Hepatocyte (in vitro differentiated cells): Measurements from ENCODE around the gene ALK. TPM values are rescaled to one million over a fixed set of nuclear protein-coding genes. Genes with fewer than 3 reads are reported as not detected.

ENCODE experiments used
- DNase-seq: peaks from one replicate; pipeline ENCODE4 v3.0.0-alpha.2; 2016; ENCODE audit warnings: low spot score
- H2AFZ ChIP-seq: fragments of 200-600 bp; sonication (generic); 2 replicates; pipeline ENCODE4 v1.6.0; 2016; ENCODE audit warnings: antibody characterized with exemption, mild to moderate bottlenecking
- H3K27ac ChIP-seq: fragments of 200-600 bp; sonication (generic); 2 replicates; pipeline ENCODE4 v1.5.1; 2016; ENCODE audit warnings: mild to moderate bottlenecking
- H3K27me3 ChIP-seq: fragments of 200-600 bp; sonication (generic); 2 replicates; pipeline ENCODE4 v1.6.1; 2016
- H3K36me3 ChIP-seq: fragments of 200-600 bp; sonication (generic); replicated peaks from 2 replicates; pipeline ENCODE4 v1.5.1; 2016; ENCODE audit warnings: low read depth; ENCODE audit not compliant: insufficient read depth
- H3K4me1 ChIP-seq: fragments of 200-600 bp; sonication (generic); 2 replicates; pipeline ENCODE4 v1.5.1; 2016; ENCODE audit warnings: mild to moderate bottlenecking, moderate library complexity; ENCODE audit not compliant: insufficient read depth
- H3K4me2 ChIP-seq: fragments of 200-600 bp; sonication (generic); 2 replicates; pipeline ENCODE4 v1.6.0; 2016
- H3K4me3 ChIP-seq: fragments of 200-600 bp; sonication (generic); 2 replicates; pipeline ENCODE4 v1.5.1; 2016; ENCODE audit warnings: mild to moderate bottlenecking
- H3K79me2 ChIP-seq: fragments of 200-600 bp; sonication (generic); 2 replicates; pipeline ENCODE4 v1.6.0; 2017; ENCODE audit warnings: mild to moderate bottlenecking
- H3K9me2 ChIP-seq: fragments of 200-600 bp; sonication (generic); replicated peaks from 2 replicates; pipeline ENCODE4 v1.6.0; 2017; ENCODE audit warnings: mild to moderate bottlenecking; ENCODE audit not compliant: insufficient read depth
- H3K9me3 ChIP-seq: fragments of 200-600 bp; sonication (generic); 2 replicates; pipeline ENCODE4 v1.5.1; 2016; ENCODE audit warnings: low read depth, mild to moderate bottlenecking
- H4K20me1 ChIP-seq: fragments of 200-600 bp; sonication (generic); 2 replicates; pipeline ENCODE4 v1.6.0; 2016; ENCODE audit warnings: mild to moderate bottlenecking; ENCODE audit not compliant: insufficient read depth, poor library complexity, severe bottlenecking
- EZH2 ChIP-seq: fragments of 200-600 bp; sonication (generic); IDR thresholded peaks from 2 replicates; pipeline ENCODE4 v1.6.1; 2016; ENCODE audit warnings: antibody characterized with exemption, mild to moderate bottlenecking, borderline replicate concordance
- EZH2phosphoT487 ChIP-seq: fragments of 200-600 bp; sonication (generic); IDR thresholded peaks from one replicate; pipeline ENCODE4 v1.6.1; 2018; ENCODE audit warnings: antibody characterized with exemption, mild to moderate bottlenecking, low read depth, moderate library complexity; ENCODE audit not compliant: unreplicated experiment, severe bottlenecking
- WGBS: methylation state at CpG from one replicate; pipeline ENCODE4 v1.1.6; 2016; ENCODE audit warnings: low lambda C conversion rate; ENCODE audit errors: missing lambda C conversion rate; 5-methylcytosine and 5-hydroxymethylcytosine counted together
- polyA plus RNA-seq: library from polyadenylated mRNA; unstranded; fragments of >200 nt; fragmentation: Nextera tagmentation; extraction: Ambion mirVana; gene quantifications from 2 replicates; pipeline ENCODE4 v1.2.1, GENCODE V29; 2016
- total RNA-seq: library from RNA; depleted of rRNA; stranded (reverse); fragments of >200 nt; gene quantifications from 2 replicates; pipeline ENCODE4 v1.2.3, GENCODE V29; 2014
- TF ChIP-seq, protein P1 (sequence below): fragments of 200-600 bp; sonication (generic); IDR thresholded peaks from 2 replicates; pipeline ENCODE4 v1.5.1; 2016; ENCODE audit warnings: antibody characterized with exemption, mild to moderate bottlenecking; ENCODE audit not compliant: poor library complexity

ALK gene
- total and polyA plus RNA-seq, 2 experiments from 2014 or later, result 0.16 to 0.27 TPM

DNA sequence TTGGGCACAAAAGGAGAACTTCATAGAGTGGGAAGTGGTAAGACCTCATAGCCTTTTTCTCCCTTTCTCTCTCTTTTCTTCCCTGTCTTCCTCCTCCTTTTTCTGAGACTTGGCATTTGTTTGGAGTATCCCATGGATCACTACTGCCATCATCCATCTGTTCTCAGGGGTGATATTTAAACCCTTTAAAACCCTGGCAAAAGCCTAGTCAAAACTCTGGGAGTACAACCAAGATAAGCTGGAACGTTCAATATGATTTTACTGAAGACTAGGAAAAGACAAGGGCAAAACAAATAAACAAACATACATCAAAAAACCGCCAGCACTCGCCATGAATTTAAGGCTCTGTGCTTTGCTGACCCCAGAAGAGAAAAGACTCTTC lies 552.7 kb downstream of the ALK start:
- Histone ChIP-seq H3K9me3 (no peaks in the 10 kb centered on the region), H3K27me3 (no peaks in the 10 kb centered on the region), H3K4me3 (no peak overlapping the region), H3K27ac (no peak overlapping the region), H4K20me1 (no peaks in the 10 kb centered on the region), H3K4me2 (no peak overlapping the region), H3K9me2 (no peaks in the 10 kb centered on the region), H3K4me1 (no peaks in the 10 kb centered on the region), H2AFZ (no peak overlapping the region), H3K79me2 (no peaks in the 10 kb centered on the region), H3K36me3 (no peaks in the 10 kb centered on the region)
- no peak for DNase-seq
- TF ChIP-seq EZH2 (no peak), EZH2phosphoT487 (no peak)
- TF ChIP-seq, protein P1, sequence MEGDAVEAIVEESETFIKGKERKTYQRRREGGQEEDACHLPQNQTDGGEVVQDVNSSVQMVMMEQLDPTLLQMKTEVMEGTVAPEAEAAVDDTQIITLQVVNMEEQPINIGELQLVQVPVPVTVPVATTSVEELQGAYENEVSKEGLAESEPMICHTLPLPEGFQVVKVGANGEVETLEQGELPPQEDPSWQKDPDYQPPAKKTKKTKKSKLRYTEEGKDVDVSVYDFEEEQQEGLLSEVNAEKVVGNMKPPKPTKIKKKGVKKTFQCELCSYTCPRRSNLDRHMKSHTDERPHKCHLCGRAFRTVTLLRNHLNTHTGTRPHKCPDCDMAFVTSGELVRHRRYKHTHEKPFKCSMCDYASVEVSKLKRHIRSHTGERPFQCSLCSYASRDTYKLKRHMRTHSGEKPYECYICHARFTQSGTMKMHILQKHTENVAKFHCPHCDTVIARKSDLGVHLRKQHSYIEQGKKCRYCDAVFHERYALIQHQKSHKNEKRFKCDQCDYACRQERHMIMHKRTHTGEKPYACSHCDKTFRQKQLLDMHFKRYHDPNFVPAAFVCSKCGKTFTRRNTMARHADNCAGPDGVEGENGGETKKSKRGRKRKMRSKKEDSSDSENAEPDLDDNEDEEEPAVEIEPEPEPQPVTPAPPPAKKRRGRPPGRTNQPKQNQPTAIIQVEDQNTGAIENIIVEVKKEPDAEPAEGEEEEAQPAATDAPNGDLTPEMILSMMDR, result no peak
- WGBS, result 72% methylated on average over 3 of the region's 3 CpGs

DNA sequence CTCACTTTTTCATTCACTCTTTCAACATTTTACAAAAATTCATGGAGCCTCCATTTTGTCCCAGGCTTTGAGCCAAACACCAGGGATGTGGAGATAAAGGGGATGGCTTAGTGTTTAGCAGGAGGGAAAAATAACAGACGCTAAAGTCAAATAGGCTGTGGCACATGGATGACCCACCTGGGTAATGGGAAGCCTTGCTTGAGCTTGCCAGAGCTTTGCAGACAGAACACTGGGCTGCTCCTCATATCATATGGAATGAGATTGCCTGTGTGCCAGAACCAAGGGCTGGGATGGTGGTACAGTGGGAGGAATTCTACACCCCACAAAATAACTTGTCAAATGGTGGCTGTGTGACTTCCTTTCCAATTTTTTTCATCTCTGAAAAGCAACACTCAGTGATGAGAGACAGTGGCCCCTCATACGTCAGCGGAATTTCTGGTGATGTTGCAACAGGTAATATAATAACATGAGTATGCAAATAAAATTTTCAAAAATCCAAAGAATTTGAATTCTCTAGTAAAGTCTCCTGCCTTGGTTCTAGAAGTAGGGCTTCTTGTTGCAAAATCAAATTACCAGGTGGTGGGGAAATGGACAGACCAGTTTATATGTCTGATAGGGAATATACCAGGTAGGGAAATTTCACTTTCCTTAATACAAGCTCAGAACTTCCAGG lies 553.3 kb downstream of the ALK start:
- H3K4me1 ChIP-seq, result no peaks in the 10 kb centered on the region
- no peak overlapping the region for H3K4me3 ChIP-seq
- H3K4me2 ChIP-seq, result no peak overlapping the region
- no peaks in the 10 kb centered on the region for H3K27me3 ChIP-seq
- no peak overlapping the region for H3K27ac ChIP-seq
- no peaks in the 10 kb centered on the region for H3K9me2 ChIP-seq
- no peaks in the 10 kb centered on the region for H3K79me2 ChIP-seq
- WGBS, result 79% methylated on average over 3 of the region's 3 CpGs
- no peaks in the 10 kb centered on the region for H3K36me3 ChIP-seq
- DNase-seq, result no peak
- no peaks in the 10 kb centered on the region for H3K9me3 ChIP-seq
- TF ChIP-seq EZH2 (no peak), EZH2phosphoT487 (no peak)
- TF ChIP-seq, protein P1, result no peak
- H4K20me1 ChIP-seq, result no peaks in the 10 kb centered on the region
- H2AFZ ChIP-seq, result no peak overlapping the region

DNA sequence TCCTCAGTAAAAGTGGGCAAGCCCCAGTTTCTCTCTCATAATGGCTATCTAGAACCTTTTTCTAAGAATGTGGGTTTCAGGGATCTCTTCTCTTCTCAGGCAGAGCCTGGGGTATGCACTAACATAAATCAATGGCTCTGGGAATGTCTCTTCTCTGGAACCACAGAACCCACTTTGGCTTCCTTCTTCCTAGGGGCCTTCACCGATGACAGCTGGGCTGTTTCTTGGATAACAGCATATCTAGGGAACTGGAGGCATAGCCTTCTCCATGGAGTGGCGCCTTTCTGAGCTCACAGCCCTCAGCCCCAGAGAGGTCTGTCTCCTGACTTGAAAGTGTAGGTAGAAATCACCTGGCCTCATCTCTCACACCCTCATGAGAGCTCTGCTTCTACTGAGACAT lies 558.3 kb downstream of the ALK start:
- 97% methylated on average over 2 of the region's 2 CpGs for WGBS
- H3K27ac ChIP-seq, result no peak overlapping the region
- H3K9me2 ChIP-seq, result no peaks in the 10 kb centered on the region
- H3K4me3 ChIP-seq, result no peak overlapping the region
- no peaks in the 10 kb centered on the region for H3K4me1 ChIP-seq
- H3K27me3 ChIP-seq, result peaks cover 9% of the 10 kb centered on the region
- TF ChIP-seq, protein P1, result no peak
- no peak for TF ChIP-seq EZH2phosphoT487
- no peak for TF ChIP-seq EZH2
- no peak overlapping the region for H2AFZ ChIP-seq
- H3K36me3 ChIP-seq, result no peaks in the 10 kb centered on the region
- no peak overlapping the region for H3K4me2 ChIP-seq
- H3K79me2 ChIP-seq, result no peaks in the 10 kb centered on the region
- H3K9me3 ChIP-seq, result no peaks in the 10 kb centered on the region
- no peak for DNase-seq
- no peaks in the 10 kb centered on the region for H4K20me1 ChIP-seq
